Naive thymus-derived CD4-positive, alpha-beta T cell (primary cell): ENCODE measurements around the gene LTF. TPM values are rescaled to one million over a fixed set of nuclear protein-coding genes. Genes with fewer than 3 reads are reported as not detected.

ENCODE experiments used
- ATAC-seq: fragments of 150-1000 bp; cut with Tn5 transposase; 2 replicates; pipeline ENCODE4 v1.10.0; 2021; ENCODE audit warnings: mild to moderate bottlenecking, moderate library complexity
- CTCF ChIA-PET: fragments of 350-600 bp; sonication (Branson Sonifier 250); formaldehyde crosslinking; loops from one replicate; lab custom pipeline; 2021; ENCODE audit warnings: antibody characterized with exemption; lab: Charles Lee
- POLR2A ChIA-PET: fragments of 350-600 bp; sonication (Branson Sonifier 250); formaldehyde crosslinking; loops from one replicate; lab custom pipeline; 2021; ENCODE audit warnings: antibody characterized with exemption, inconsistent platforms; lab: Charles Lee
- DNase-seq, 9 donors: peaks; one replicate each; pipeline versions ENCODE4 v3.0.0 to v3.0.0-alpha.2; 2020 to 2022; ENCODE audit warnings: mixed read lengths in 1 of 9
- H3K27ac ChIP-seq: one replicate; pipeline ENCODE4 v1.7.0; 2013; ENCODE audit warnings: mild to moderate bottlenecking, low read depth, low read length, moderate library complexity
- H3K27me3 ChIP-seq, 2 donors: one replicate each; pipeline ENCODE4 v1.7.0; 2013; ENCODE audit warnings: low read length in 2 of 2, mild to moderate bottlenecking in 2 of 2, moderate library complexity in 2 of 2; ENCODE audit not compliant: control insufficient read depth in 2 of 2, insufficient read depth in 2 of 2
- H3K36me3 ChIP-seq, 3 experiments: 1 replicate in 2 of 3; 2 replicates in 1 of 3; pipeline ENCODE4 v1.7.0; 2013; ENCODE audit warnings: low read length in 3 of 3, mild to moderate bottlenecking in 3 of 3, moderate library complexity in 1 of 3; ENCODE audit not compliant: insufficient read depth in 3 of 3, control insufficient read depth in 2 of 3
- H3K4me1 ChIP-seq, 2 donors: one replicate each; pipeline ENCODE4 v1.7.0; 2013; ENCODE audit warnings: low read length in 2 of 2, mild to moderate bottlenecking in 2 of 2, moderate library complexity in 1 of 2; ENCODE audit not compliant: control insufficient read depth in 2 of 2, insufficient read depth in 2 of 2
- H3K4me3 ChIP-seq: 2 replicates; pipeline ENCODE4 v1.7.0; 2013; ENCODE audit warnings: mild to moderate bottlenecking, low read length
- H3K9me3 ChIP-seq, 3 experiments: 1 replicate in 2 of 3; 2 replicates in 1 of 3; pipeline ENCODE4 v1.7.0; 2013; ENCODE audit warnings: low read length in 3 of 3; ENCODE audit not compliant: control insufficient read depth in 2 of 3
- H3K27ac Mint-ChIP-seq, 9 donors: one replicate each; pipeline ENCODE4 v1.8.0; 2020 to 2022; ENCODE audit warnings: mixed read lengths in 9 of 9, mild to moderate bottlenecking in 8 of 9, moderate library complexity in 5 of 9, inconsistent platforms in 2 of 9
- H3K27me3 Mint-ChIP-seq, 5 donors: one replicate each; pipeline ENCODE4 v1.8.0; 2021 to 2022; ENCODE audit warnings: mixed read lengths in 5 of 5, mild to moderate bottlenecking in 1 of 5
- H3K36me3 Mint-ChIP-seq, 5 donors: one replicate each; pipeline ENCODE4 v1.8.0; 2020 to 2022; ENCODE audit warnings: mixed read lengths in 5 of 5, mild to moderate bottlenecking in 3 of 5, inconsistent platforms in 1 of 5
- H3K4me1 Mint-ChIP-seq, 7 donors: one replicate each; pipeline ENCODE4 v1.8.0; 2020 to 2022; ENCODE audit warnings: mixed read lengths in 7 of 7, mild to moderate bottlenecking in 3 of 7, inconsistent platforms in 1 of 7
- H3K4me3 Mint-ChIP-seq, 10 donors: one replicate each; pipeline ENCODE4 v1.8.0; 2020 to 2022; ENCODE audit warnings: mild to moderate bottlenecking in 10 of 10, mixed read lengths in 10 of 10, moderate library complexity in 6 of 10, inconsistent platforms in 2 of 10
- H3K9me3 Mint-ChIP-seq, 11 donors: one replicate each; pipeline ENCODE4 v1.8.0; 2020 to 2022; ENCODE audit warnings: mixed read lengths in 11 of 11, mild to moderate bottlenecking in 4 of 11, inconsistent platforms in 1 of 11, moderate library complexity in 1 of 11
- intact Hi-C, 2 donors: fragments of 100-400 bp; cut with micrococcal nuclease; formaldehyde crosslinking; loops; one replicate each; pipeline ENCODE4 v1.15.1; 2023
- polyA plus RNA-seq, 2 donors: library from polyadenylated mRNA; unstranded; fragments of 300-500 nt; fragmentation: Illumina TruSeq; gene quantifications; one replicate each; pipeline ENCODE4 v1.2.3, GENCODE V29; 2021
- total RNA-seq, 6 experiments: library from RNA in 5 of 6; stranded (reverse) in 5 of 6; gene quantifications; 1 replicate in 5 of 6; 2 replicates in 1 of 6; pipeline ENCODE4 v1.2.3 and lab custom pipeline; 2021 to 2026

LTF gene
- total and polyA plus RNA-seq, 7 experiments from 2014 or later, result 0.78 TPM; not detected in 6

DNA sequence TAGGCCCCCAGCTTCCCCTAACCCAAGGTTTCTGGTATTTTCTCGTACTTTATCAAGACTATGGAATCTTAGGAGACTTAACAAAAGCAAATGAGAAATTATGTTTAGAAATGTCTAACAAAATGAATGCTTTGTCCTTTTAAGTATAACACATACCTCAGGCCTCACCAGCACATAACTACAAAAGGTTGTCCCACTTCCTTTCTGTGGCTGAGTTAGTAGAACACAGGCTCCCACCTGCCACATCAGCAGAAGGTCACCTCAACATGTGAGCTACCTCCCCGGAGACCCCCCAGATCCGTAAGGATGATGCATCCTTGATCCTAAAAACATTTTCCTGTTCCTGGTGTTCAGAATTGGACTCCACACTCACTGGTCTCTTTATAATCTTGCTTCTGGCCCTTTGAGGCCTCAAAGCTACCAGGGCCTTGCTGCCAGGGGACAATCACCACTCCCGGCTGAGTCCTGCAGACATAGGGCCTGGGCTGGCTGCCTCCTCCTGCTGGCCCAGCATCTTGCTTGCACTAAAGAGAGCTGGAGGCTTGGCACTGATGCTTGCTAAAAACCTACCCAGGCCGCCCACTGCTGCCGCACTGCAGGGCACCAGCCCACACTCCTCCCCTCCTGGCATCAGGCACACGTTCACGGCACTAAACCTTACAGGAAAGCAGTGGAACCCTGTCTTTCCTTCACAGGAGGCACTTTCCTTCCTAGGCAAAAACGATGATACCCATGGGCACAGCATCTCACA lies 54.8 kb downstream of the LTF start:
- ATAC-seq (no peak), DNase-seq (peak in 3 of 9 donors; percentile 4 to 13 (median 8))
- H3K9me3 ChIP-seq, result no peaks in the 10 kb centered on the region
- peaks cover 0 to 7% (median 0%) of the 10 kb centered on the region in 5 donors for H3K36me3 Mint-ChIP-seq
- peak overlapping the region; percentile 19 for H3K27ac ChIP-seq
- ChIA-PET POLR2A (no interaction called here), CTCF (no interaction called here)
- H3K4me3 ChIP-seq, result no peak overlapping the region
- H3K4me1 ChIP-seq, result peaks cover 5 to 10% of the 10 kb centered on the region in 2 donors
- H3K4me3 Mint-ChIP-seq, result peak overlapping the region in 4 of 10 donors; percentile 13 to 47 (median 14)
- intact Hi-C loops, result loop anchor here in 1 of 2 donors (5.0 kb wide), 1 partner anchor 1348 kb away; no protein-coding TSS in a partner anchor
- H3K4me1 Mint-ChIP-seq, result peaks cover 11 to 37% (median 33%) of the 10 kb centered on the region in 7 donors
- H3K27me3 ChIP-seq, result no peaks in the 10 kb centered on the region
- peak overlapping the region in 4 of 9 donors; percentile 24 to 75 (median 54) for H3K27ac Mint-ChIP-seq
- peaks cover 0 to 7% (median 0%) of the 10 kb centered on the region in 5 donors for H3K27me3 Mint-ChIP-seq
- no peaks in the 10 kb centered on the region for H3K36me3 ChIP-seq
- H3K9me3 Mint-ChIP-seq, result no peaks in the 10 kb centered on the region

DNA sequence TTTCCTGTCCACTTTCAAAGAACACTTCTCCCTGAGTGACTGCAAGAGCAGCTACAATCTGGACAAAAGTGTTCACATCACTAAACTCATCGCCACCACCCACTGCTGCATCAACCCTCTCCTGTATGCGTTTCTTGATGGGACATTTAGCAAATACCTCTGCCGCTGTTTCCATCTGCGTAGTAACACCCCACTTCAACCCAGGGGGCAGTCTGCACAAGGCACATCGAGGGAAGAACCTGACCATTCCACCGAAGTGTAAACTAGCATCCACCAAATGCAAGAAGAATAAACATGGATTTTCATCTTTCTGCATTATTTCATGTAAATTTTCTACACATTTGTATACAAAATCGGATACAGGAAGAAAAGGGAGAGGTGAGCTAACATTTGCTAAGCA lies 55.9 kb downstream of the LTF start:
- Mint-ChIP-seq H3K36me3 (peaks cover 0 to 7% (median 3%) of the 10 kb centered on the region in 5 donors), H3K4me1 (peaks cover 11 to 37% (median 33%) of the 10 kb centered on the region in 7 donors), H3K27ac (peak overlapping the region in 3 of 9 donors; percentile 9 to 83 (median 58)), H3K4me3 (peak overlapping the region in 4 of 10 donors; percentile 4 to 79 (median 8)), H3K9me3 (peaks cover 0 to 2% (median 0%) of the 10 kb centered on the region in 11 donors), H3K27me3 (peaks cover 0 to 9% (median 0%) of the 10 kb centered on the region in 5 donors)
- Histone ChIP-seq H3K9me3 (no peaks in the 10 kb centered on the region), H3K4me3 (no peak overlapping the region), H3K27ac (no peak overlapping the region), H3K4me1 (peaks cover 5 to 10% of the 10 kb centered on the region in 2 donors), H3K36me3 (no peaks in the 10 kb centered on the region), H3K27me3 (no peaks in the 10 kb centered on the region)
- ChIA-PET CTCF (no interaction called here), POLR2A (no interaction called here)
- intact Hi-C loops, result no loop called here
- ATAC-seq (no peak), DNase-seq (no peak)

DNA sequence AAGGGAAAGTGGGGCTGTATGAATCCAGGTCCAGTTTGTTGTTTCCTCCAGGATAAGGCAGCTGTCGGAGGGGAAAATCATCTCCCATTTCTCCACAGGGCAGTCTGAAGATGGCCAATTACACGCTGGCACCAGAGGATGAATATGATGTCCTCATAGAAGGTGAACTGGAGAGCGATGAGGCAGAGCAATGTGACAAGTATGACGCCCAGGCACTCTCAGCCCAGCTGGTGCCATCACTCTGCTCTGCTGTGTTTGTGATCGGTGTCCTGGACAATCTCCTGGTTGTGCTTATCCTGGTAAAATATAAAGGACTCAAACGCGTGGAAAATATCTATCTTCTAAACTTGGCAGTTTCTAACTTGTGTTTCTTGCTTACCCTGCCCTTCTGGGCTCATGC lies 56.7 kb downstream of the LTF start:
- ATAC-seq, result no peak
- no peak for DNase-seq
- Mint-ChIP-seq H3K4me1 (peaks cover 11 to 37% (median 33%) of the 10 kb centered on the region in 7 donors), H3K9me3 (peaks cover 0 to 2% (median 0%) of the 10 kb centered on the region in 11 donors), H3K27me3 (peaks cover 0 to 17% (median 0%) of the 10 kb centered on the region in 5 donors), H3K27ac (peak overlapping the region in 8 of 9 donors; percentile 19 to 95 (median 85)), H3K4me3 (peak overlapping the region in 9 of 10 donors; percentile 79 to 88 (median 85)), H3K36me3 (peaks cover 0 to 7% (median 3%) of the 10 kb centered on the region in 5 donors)
- H3K36me3 ChIP-seq, result no peaks in the 10 kb centered on the region
- H3K27ac ChIP-seq, result no peak overlapping the region
- H3K27me3 ChIP-seq, result no peaks in the 10 kb centered on the region
- ChIA-PET POLR2A (interaction anchor here (0.5 kb wide), 1 partner anchor 1057 kb away, joined by 3 read pairs; no protein-coding TSS in a partner anchor), CTCF (interaction anchor here (1.1 kb wide), 1 partner anchor 23 kb away, joined by 3 read pairs; no protein-coding TSS in a partner anchor)
- H3K4me3 ChIP-seq, result peak overlapping the region; percentile 55
- peaks cover 5 to 10% of the 10 kb centered on the region in 2 donors for H3K4me1 ChIP-seq
- H3K9me3 ChIP-seq, result no peaks in the 10 kb centered on the region
- intact Hi-C loops, result loop anchor here in 1 of 2 donors (2.0 kb wide), 2 partner anchors 33 to 131 kb away; no protein-coding TSS in a partner anchor

DNA sequence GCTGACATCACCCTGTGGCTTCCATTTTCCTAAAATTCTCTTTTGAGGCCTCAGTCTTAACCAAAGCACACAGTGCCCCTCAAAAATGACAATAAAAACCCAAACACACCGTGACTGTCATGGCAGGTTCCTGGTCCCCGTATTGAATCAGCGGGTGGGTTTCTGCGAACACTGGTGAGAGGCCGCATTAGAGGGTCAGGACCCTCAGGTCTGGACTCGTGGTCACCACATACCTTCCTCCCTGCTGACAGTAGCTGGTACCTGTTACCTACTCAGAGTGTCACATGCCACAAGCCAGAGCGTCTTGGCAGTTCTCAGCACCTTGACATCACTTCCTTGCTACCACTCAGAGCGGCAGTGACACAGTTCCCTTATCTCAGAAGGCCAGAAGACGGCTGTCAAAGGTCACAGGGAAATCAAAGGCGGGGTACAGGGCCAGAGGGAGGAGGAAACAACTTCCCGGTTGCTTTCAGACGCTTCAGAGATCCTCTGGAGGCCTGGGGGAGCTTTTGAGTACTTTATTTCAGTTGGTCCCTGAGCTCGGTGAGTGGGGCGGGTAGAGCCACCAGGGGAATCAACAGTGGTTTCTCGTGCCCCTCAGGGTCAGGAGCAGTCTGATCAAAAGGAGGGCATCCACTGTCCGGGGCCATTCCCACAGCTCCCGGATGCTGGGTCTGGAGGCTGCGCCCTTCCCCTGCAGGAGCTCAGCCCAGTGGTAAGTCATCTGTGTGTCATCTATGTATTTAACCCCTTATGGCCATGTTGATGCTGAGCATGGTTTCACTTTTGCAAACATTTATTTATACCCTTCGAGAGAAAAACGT lies 57.7 kb downstream of the LTF start, which contains the start of the genes CCR5AS and CCRL2:
CCR5AS (minus strand) TSS at position 279 of the 824 bp plus-strand sequence.
CCRL2 (plus strand) TSS at position 472 of the 824 bp plus-strand sequence. CDS start 821 bp downstream, outside the sequence.
- H3K27me3 Mint-ChIP-seq, result peaks cover 0 to 23% (median 0%) of the 10 kb centered on the region in 5 donors
- ATAC-seq (peak; percentile 85), DNase-seq (peak; percentile 9 to 50 (median 31))
- H3K4me3 Mint-ChIP-seq, result peak within 1 kb of the TSS; percentile 72 to 88 (median 84)
- Histone ChIP-seq H3K4me1 (peaks cover 5 to 10% of the 10 kb centered on the region in 2 donors), H3K27ac (peak within 1 kb of the TSS; percentile 57), H3K27me3 (no peaks in the 10 kb centered on the region), H3K36me3 (no peaks in the 10 kb centered on the region), H3K9me3 (no peaks in the 10 kb centered on the region), H3K4me3 (peak within 1 kb of the TSS; percentile 55)
- H3K4me1 Mint-ChIP-seq, result peaks cover 11 to 37% (median 33%) of the 10 kb centered on the region in 7 donors
- H3K36me3 Mint-ChIP-seq, result peaks cover 0 to 7% (median 3%) of the 10 kb centered on the region in 5 donors
- H3K9me3 Mint-ChIP-seq, result peaks cover 0 to 4% (median 0%) of the 10 kb centered on the region in 11 donors
- ChIA-PET POLR2A (no interaction called here), CTCF (interaction anchor here (0.8 to 1.1 kb wide), 2 partner anchors 22 to 130 kb away, joined by 3 read pairs; no protein-coding TSS in a partner anchor)
- intact Hi-C loops, result loop anchor here in 1 of 2 donors (2.0 kb wide), 2 partner anchors 34 to 132 kb away; no protein-coding TSS in a partner anchor
- peak within 1 kb of the TSS; percentile 76 to 95 (median 86) for H3K27ac Mint-ChIP-seq

DNA sequence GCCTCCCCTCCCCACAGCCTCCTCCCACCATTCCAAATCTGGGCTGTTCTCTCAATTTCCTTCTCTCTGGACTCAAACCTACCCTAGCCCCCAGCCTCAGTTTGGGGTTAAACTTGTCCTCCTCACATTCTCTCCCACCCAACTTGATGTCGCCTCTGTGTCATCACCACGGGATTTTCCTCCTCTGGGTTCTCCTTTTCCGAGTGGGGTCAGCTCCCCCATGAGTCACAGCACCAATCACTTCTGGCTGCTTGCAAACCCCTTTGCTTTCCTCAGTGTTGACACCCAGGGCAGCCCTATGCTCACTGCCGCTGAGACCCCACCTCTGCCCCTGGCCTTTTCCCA lies 58.3 kb downstream of the LTF start:
- H3K9me3 ChIP-seq, result no peaks in the 10 kb centered on the region
- no peaks in the 10 kb centered on the region for H3K27me3 ChIP-seq
- H3K4me1 ChIP-seq, result peaks cover 5 to 10% of the 10 kb centered on the region in 2 donors
- peak overlapping the region in 7 of 9 donors; percentile 73 to 95 (median 83) for H3K27ac Mint-ChIP-seq
- peak overlapping the region in 4 of 10 donors; percentile 72 to 88 (median 84) for H3K4me3 Mint-ChIP-seq
- no peak overlapping the region for H3K4me3 ChIP-seq
- H3K4me1 Mint-ChIP-seq, result peaks cover 11 to 37% (median 33%) of the 10 kb centered on the region in 7 donors
- peaks cover 0 to 7% (median 3%) of the 10 kb centered on the region in 5 donors for H3K36me3 Mint-ChIP-seq
- ChIA-PET CTCF (no interaction called here), POLR2A (no interaction called here)
- peaks cover 0 to 24% (median 0%) of the 10 kb centered on the region in 5 donors for H3K27me3 Mint-ChIP-seq
- peaks cover 0 to 4% (median 0%) of the 10 kb centered on the region in 11 donors for H3K9me3 Mint-ChIP-seq
- peak in 1 of 9 donors; percentile 13 for DNase-seq
- no peaks in the 10 kb centered on the region for H3K36me3 ChIP-seq
- ATAC-seq, result peak; percentile 75
- intact Hi-C loops, result loop anchor here in 1 of 2 donors (2.0 kb wide), 2 partner anchors 34 to 132 kb away; no protein-coding TSS in a partner anchor
- H3K27ac ChIP-seq, result no peak overlapping the region
